CD1c-positive myeloid dendritic cell (primary cell): ENCODE data around the gene JPH2.

Experiments
- DNase-seq: peaks from one replicate; pipeline ENCODE4 v3.0.0-alpha.2; 2016; ENCODE audit errors: extremely low spot score

Gene JPH2

DNA sequence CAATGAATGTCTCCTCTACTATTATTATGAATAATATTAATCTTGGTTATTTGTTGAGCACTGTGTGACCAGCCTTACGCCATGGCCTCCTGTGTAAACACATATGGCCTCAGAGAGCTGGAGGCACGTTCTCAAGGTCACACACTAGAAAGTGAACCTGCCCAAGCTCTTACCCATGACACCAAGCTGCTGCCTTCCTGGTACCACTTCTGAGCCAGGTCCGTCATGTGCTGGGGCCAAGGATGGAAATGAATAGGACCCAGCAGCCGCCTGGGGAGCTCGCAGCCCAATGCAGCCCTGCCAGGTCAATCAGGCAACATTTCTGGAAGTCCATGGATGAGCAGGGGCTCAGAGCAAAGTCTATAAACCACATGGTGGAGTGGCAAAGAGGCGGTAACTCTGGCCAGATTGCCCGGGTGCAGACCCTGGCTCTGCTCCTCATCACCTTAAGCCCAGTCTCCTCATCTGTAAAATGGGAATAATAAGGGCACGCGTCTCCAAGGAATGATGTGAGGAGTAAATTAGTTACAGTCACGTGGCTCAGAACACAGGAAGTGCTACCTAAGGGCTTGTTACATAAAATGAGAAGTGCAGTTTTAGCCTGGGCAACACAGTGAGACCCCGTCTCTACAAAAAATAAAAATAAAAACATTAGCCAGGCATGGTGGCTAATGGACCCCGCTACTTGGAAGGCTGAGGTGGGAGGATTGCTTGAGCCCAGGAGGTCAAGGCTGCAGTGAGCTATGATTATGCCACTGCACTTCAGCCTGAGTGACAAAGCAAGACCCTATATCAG, 61.5 kb downstream of the JPH2 start:
- no peak for DNase-seq

DNA sequence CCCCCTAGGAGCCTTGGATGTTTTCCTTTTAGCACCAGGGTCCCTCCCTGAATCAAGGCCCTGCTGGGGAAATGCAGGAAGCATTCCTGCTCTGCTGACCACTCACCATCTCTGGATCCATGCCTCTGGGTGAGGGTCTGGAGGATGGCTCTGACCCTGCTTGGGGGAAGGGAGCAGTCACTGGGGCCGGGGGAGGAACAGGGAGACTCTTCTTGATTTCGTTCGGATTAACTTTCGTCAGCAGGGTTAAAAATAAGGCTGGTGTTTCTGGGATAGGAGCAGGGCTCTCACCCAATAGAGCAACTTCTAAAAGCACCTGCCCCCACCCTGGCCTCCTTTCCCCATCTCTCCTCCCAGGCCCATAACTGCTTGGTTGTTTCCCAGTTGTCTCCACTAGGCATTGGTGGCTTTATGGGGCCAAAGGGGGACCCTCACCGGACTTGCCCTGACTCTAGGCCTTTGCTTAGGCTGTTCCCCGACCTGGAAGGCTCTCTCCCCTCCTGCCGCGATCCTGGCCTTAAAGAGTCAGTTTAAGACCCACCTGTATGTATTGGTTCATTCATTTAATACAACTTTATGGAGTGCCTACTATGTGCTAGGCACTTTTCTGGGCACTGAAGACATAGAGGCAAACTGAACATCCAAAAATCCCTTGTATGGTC, 63.0 kb downstream of the JPH2 start:
- DNase-seq: no peak

DNA sequence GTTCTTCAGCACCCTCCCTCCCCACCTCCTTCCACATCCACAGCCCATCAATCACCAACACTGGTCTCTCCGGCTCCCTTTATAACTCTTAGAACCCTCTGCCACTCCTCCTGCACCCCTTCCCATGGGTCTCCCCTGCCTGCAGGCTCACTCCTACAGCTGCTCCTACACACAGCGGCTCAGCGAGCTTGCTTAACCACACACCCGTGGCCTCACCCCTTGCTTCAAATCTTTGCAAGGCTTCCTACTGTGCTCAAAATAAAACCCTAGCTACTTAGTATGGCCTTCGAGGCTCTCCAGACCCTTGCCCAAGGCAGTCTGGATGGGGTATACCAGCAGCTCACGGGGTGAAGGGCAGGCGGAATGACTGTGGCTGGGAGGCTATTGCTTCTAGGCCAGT, 63.7 kb downstream of the JPH2 start:
- DNase-seq: no peak

DNA sequence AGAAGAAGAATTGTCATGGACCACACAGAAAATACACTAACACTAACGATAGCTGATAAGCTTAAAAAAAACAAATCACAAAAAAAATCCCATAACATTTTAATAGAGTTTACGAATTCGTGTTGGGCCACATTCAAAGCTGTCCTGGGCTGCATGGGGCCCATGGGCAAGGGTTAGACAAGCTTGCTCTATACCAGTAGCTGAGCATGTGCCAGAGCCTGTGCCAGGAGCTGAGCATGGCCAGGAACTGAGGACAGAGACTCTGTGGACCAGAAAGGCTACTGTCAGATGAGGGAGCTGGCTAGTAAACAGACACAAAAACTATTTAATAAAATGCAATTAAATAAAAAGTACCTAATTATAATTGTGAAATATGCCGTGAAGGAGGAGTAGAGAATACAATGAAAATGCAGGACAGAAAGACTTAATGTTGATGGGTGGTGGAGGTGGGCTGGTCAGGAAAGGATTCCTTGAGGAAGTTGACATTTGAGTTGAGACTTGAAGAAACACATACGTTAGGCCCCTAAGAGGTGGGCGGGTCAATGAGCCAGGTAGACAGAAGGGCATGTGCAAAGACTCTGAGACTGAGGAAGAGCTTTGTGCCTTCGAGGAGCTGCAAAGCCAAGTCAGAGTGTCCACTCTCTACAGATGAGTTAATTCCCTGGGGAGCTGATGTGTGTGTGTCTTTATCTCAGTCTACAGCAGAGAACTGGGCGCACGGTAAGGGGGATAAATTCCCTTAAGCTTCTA, 66.1 kb downstream of the JPH2 start:
- no peak for DNase-seq

DNA sequence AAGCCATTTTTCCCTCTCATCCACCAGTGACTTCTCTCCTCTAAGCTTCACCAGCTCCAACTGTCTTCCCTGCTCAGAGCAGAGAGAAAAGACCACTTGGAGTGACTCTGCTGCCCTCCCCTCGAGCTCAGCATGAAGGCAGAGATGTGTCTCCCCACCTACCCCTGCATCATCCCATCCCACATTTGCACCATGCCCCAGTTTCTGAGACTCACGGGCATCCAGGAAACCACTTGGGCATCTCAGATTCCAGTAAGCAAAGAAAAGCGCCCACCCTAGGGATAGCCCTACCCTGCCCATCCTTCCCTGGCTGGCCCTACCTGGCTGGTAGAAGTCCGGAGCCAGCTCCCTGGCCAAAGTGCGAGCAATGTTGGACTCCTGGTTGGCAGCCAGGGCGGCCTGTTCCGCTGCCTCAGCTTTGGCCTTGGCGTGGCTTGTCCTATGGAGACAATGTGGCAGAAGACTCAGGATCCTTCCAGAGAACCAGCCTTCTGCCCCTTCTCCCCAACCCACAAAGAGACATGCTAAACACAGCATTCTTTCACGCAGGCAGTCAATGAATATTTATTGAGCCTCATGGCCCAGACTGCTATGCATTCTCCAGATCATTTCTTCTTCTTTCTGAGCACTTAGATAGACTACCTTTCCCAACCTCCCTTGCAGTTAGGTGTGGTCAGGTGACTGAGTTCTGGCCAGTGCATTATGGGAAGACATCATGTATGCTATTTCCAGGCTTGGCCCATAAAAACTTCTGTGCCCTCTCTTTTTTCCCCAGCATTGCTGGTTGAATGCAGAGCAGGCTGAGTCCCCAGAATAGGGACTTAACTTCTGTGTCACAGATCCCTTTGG, 68.6 kb downstream of the JPH2 start:
- no peak for DNase-seq

DNA sequence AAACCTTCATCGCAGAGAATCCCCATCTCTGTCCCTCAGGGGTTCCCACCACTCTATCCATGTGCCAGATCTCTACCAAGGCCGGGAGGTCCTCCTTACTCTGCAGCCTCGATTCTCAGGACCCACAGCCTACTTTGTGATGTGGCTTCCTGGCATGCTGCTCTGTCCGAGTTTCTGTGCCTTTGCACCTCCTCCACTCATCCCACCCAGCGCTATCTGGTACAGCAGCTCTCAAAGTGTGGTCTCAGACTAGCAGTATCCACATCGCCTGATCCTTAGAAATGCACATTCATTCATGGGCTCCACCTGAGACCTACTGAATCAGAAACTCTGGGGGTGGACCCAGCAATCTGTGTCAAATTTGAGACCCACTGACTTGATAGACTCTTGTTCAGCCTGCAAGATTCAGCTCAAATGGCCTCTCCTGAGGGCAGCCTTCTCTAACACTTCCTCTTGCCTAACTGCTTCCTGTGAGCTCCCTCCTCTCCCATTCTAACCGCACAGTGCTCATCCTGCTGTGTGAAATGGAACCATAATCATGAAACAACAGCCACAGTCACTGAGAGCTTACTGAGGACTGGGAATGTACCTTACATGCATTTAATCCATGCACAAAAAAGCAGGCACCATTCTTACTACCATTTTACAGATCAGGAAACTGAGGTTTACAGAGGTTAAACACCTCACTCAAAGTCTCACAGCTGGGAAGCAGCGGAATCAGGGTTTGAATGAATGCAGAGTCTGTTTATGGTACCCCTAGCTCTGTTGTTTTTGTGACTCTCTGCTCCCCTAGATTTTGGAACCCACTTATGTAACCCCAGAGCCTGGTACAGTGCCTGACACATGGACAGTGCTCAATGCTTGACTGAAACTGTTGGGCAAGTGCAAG, 69.4 kb downstream of the JPH2 start:
- DNase-seq: no peak

DNA sequence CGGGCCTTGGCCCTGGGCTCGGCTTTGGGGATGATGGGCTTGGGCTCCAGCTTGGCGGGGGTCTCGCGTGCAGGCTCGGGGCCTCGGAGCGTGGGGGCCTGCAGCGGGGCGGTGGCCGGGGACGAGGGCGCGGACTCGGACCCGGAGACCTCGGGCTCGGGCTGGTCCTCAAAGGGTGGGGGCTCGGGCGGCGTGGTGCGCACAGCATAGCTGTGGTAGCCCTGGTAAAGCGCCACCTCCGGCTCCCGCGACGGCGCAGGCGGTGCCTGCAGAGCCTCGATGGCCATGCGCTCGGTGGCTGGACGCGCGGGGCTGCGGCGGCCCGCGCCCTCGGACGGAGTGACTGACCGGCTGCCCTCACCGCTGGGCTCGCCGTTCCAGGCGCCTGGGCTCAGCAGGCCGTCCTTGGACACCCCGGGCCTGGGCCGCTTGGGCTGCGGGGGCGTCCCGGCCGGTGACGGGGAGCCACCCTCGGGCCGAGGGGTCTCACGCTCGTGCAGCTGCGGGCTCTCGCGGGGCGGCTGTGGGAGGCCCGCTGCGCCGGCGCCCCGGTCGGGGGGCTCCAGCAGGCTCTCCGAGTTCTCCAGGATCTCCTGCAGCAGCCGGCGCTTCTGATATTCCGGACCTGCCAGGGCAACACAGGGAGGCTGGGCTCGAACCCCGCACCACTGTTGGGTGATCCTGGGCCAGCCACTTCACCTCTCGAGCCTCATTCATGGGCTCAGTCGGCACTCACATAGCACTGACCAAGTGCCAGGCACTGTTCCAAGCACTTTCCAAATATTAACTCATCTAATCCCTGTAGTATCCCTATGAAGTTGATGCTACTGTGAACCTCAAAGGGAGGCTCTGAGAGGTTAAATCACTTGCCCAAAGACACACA, 71.0 kb downstream of the JPH2 start:
- no peak for DNase-seq

DNA sequence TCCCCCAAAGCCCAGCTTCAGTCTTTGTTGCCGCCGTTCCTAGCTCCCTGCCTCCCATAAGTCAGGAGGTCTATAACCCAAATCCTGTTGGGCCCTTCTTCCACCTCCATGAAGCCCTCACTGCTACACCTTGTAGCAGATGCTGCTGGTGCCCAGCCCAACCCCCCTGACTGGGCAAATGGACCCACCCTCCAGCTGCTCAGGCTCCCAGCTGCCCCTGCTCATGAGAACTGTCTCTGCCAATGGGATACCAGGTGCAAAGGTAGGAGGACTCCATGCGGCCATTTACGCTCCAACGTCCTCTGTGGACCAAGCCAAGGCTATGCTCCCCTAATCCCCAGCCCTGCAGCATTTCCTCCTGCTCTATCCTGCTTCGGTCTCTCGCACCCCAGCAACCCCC, 71.8 kb downstream of the JPH2 start:
- no peak for DNase-seq

DNA sequence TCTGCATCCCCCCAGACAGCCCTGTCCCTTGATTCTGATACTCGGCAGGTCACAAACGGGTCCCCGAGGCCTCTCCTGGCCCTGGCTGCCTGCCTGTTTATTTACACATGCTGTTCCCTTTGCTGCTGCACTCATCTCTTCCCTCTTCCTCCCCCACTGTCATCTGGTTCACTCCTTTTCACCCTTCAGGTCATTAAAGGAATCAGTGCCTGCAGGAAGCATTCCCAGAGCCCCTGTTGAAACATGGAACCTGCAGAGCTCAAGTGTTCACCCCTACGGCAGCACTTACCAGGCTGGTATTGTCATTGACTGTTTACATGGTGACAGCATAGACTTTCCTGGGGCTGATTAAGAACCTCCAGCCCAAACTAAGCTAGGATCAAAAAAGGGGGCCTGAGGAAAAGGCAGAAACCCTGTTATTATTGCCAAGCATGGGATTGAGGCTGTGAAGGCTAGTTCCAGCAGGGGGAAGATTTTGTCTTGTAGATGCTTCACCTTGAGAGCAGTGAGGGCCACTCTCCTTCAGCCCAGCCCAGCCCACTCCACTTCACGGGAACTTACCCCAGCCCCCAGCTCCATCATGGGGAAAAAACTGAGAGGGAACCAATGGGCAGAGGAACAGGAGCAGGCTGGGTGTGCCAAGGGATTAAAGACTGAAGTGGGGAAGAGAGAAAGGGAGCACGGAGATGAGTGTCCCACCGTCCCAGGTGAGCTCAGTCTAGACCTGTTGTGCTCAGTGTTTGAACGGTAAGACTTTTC, 73.2 kb downstream of the JPH2 start:
- no peak for DNase-seq

DNA sequence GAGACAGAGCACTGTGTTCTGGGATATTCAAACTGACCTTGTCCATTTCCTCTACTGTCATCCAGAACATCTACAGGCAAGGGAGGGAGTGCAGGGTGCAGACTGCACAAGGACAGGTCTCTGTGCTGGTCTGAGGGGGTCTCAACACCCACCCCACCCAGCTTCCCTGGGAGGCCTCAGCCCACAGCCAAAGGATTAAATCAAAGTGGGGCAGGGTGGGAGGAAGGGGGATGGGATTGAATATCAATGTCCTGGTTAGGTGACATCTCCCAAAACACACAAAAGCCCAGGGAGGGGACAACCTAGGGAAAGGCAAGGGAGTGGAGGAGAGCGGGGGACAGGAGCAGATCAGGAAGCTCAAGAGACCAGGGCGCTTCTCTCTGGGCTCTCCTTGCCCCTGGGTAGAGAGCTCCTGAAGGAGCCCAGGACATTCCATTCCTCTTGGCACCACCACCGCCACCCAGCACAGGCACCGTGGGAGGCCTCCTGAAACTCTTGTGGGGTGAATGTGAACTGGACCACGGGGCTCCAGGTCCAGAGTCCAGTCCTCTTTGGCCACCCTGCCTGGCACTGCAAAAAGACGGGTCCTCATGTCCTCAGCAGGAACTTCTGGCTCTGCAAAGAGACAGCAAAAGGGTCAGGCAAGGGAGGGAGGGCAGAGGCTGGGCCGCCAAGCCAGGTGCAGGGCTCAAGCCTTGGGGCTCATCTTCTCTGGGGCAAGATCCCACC, 73.9 kb downstream of the JPH2 start:
- DNase-seq: no peak

DNA sequence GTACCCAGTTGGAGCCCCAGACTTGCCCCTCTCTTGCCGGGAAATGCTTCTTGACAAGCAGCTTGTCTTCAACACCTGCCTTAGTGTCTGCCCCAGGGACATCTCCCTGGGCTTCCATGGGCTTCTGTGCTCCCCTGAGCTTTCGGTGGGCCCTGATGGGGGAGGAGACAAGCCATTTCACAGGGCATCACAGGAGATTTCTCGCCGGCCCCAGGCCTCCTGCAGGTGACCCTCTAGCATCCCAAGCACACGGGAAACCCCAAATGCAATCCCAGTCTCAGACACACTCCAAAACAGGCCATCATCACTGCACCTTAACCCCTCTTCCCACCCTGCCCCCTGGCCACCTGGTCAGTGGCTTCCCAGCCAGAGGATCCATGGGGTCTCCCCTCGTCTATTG, 74.5 kb downstream of the JPH2 start:
- no peak for DNase-seq

DNA sequence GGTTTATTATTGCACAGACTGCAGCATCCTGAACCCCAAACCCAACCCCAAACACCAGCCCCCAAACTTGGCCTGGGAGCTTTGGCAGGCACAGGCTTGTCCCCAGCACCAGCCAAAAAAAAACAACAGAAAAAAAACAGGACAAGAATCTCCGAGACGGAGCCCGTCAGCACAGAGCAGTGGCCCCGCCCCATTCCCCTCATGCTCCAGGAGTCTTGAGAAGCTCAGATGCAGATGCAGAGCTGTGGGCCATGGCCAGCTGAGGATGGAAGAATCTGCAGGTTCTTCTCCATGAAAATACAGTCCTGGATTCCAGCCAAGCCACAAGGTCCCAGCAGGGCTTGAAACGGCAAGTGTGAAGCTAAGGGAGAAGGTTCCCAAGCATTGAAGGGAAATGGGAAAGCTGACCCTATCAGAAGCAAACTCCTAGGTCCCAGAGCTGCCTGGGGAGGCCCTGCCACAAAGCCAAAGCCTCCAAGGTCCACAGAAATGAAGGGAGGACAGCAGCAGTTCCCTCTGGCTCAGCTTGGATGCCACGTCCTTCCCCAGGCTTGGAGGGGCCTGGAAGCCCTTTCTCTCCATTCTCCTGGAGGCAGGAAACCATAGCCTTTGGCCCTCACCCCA, 75.2 kb downstream of the JPH2 start:
- DNase-seq: no peak

DNA sequence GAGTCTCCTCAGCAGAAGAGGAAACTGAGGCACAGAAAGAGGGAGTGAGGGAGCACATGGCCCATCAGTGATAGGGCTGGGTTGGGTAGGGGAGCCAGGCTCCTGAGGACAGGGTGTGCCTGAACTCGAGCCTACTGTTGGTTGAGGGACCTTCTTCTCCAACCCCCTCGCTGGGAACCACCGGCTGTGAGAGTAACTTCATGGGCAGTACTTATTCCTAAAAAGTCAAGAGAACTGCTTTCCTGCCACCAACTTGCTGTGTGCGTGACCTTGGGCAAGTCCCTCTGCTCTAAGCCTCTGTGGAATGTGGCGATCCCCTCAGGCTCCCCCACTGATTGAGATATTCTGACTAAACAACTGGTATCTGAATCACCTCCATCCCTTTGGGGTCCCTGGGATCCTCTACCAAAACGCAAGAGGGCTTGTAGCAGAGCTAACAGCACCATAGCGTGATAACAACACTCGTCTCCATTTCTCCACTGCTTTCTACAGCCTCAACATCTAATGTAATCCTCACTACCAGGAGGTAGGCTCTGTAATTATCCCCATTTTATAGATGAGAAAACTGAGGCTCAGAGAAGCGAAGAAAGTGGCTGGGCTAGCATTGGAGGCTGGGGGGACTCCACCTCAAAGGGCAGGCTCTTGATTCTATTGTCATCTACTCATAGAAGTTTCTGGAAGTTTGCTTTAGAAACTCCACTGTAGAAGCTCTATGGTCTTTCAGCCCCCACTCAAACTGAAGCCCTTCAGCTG, 76.0 kb downstream of the JPH2 start:
- DNase-seq: no peak

DNA sequence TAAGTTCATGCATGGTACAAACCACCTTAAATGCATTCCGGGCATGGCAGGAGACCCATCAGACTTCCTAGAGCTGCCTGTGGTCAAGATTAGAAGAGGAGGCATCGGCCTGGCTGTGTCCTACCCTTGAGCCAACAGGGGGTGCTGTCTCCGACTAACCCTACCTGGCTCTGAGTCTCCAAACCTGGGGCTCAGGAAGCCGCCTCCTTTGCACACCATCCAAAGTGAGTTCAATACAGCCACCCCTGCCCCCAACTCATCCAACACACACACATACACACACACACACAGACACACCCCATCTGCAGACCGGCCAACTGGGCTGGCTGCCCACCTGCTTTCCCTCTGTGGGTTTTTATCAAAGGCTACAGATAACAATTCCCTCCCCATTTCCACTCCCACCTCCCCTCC, 77.0 kb downstream of the JPH2 start:
- no peak for DNase-seq

DNA sequence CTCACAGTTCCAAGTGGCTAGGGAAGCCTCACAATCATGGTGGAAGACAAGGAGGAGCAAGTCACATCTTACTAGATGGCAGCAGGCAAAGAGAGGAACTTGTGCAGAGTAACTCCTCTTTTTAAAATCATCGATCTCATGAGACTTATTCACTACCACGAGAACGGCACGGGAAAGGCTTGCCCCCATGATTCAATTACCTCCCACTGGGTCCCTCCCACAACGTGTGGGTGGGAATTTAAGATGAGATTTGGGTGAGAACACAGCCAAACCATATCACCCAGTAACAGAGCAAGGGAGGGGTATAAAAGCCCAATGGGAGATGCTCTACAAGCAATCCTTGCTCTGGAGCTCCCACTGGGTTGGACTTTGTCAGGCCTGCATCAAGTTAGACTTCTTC, 80.4 kb downstream of the JPH2 start:
- DNase-seq: no peak

DNA sequence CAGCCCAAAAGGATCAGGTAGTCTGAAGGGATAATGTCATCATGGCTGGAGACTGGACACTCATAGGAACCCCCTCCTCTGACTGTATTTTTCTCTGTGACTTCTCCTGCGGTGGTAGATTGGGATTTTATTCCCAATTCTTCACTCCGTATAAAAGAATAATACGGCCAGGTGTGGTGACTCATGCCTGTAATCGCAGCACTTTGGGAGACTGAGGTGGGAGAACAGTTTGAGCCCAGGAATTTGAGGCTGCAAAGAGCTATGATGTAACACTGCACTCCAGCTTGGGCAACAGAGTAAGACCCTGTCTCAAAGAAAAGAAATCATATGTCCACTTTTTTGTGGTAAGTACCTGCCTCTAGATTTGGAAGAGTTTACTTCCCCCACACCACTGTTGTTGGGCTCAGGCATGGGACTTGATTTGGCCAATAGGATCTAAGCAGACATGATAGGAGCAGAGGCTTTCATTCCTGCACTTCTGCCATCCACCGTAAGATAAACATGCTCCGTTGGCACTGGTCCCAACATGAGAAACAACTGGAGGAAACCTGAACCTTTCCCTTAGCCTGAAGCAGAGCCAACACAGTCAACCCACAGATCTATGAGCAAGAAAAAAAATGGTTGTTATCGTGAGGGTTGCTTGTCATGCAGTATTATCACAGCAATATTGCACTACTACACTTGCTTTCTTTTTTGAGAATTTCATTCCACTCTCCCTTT, 82.0 kb downstream of the JPH2 start:
- DNase-seq: no peak

DNA sequence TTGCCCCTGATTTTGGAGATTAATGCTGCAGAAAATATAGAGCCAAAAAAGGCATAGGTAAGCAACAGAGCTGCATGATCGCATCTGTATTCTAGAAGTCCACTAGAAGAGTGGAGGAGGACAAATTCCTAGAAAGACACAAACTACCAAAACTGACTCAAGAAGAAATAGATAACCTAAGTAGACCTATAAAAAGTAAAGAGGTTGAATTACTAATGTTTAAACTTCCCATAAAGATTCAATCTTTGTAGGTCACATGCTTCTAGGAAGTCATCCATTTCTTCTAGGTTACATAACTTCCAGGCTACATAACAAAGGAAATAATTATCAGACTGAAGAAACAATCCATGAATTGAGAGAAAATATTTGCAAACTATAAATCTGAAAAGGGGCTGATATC, 84.4 kb downstream of the JPH2 start:
- DNase-seq: no peak
